Right atrium auricular region (tissue), 2 donors: ENCODE results near the gene SLTM. TPM values are rescaled to one million over a fixed set of nuclear protein-coding genes. Genes with fewer than 3 reads are reported as not detected.
"Not testable (repeated sequence)": the region's sequence is repeated elsewhere in the genome, so short reads cannot be mapped to it uniquely, and the experiment has no call there.

Experiments used
- DNase-seq: peaks from one replicate; pipeline ENCODE4 v3.0.0-alpha.2; 2019; ENCODE audit warnings: low spot score
- H3K27ac ChIP-seq, 2 donors: fragments of 200-600 bp; sonication (generic); 1 replicate in 1 of 2; 2 replicates in 1 of 2; pipeline ENCODE4 v1.5.1; 2016 to 2019
- H3K27me3 ChIP-seq, 2 donors: fragments of 200-600 bp; sonication (generic); one replicate each; pipeline versions ENCODE4 v1.5.1 to v1.6.0; 2017 to 2019
- H3K36me3 ChIP-seq: fragments of 200-600 bp; sonication (generic); one replicate; pipeline ENCODE4 v1.5.1; 2016
- H3K4me1 ChIP-seq, 2 donors: fragments of 200-600 bp; sonication (generic); one replicate each; pipeline versions ENCODE4 v1.5.1 to v1.6.0; 2017 to 2019
- H3K4me3 ChIP-seq, 2 donors: fragments of 200-600 bp; sonication (generic); 1 replicate in 1 of 2; 2 replicates in 1 of 2; pipeline ENCODE4 v1.5.1; 2017 to 2019; ENCODE audit warnings: mild to moderate bottlenecking in 1 of 2, moderate library complexity in 1 of 2
- H3K9me3 ChIP-seq, 2 donors: fragments of 200-600 bp; sonication (generic); one replicate each; pipeline ENCODE4 v1.5.1; 2019
- total RNA-seq, 2 donors: library from RNA; depleted of rRNA; stranded (reverse); fragments of >200 nt; gene quantifications; one replicate each; pipeline ENCODE4 v1.1.0, GENCODE V29; 2016
- TF ChIP-seq, protein P1 (sequence below), 2 donors: fragments of 200-600 bp; sonication (generic); IDR thresholded peaks; one replicate each; pipeline ENCODE4 v1.5.1; 2019; ENCODE audit warnings: antibody characterized with exemption in 2 of 2

SLTM gene
- total RNA-seq, 2 donors from 2014 or later = 39.9 to 62.3 TPM

DNA sequence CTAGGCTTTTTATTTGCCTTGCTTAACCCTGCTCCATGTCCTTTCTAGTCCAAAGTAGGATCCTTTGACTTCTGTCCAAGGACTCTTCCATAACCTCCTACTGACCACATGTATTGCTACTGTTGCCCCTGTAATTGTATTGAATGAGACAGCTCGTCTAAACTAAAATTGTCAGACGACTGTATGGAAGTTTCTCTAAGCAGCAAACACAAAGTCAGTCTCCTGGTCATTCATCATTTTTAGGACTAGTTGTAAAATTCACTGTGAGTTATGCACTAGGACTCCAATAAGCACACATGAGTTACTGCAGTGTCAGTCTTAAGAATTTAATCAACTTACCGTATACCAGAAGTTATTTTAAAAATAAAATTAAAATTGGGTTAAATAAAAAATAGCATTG, 32.8 kb downstream of the SLTM start:
- TF ChIP-seq, protein P1, sequence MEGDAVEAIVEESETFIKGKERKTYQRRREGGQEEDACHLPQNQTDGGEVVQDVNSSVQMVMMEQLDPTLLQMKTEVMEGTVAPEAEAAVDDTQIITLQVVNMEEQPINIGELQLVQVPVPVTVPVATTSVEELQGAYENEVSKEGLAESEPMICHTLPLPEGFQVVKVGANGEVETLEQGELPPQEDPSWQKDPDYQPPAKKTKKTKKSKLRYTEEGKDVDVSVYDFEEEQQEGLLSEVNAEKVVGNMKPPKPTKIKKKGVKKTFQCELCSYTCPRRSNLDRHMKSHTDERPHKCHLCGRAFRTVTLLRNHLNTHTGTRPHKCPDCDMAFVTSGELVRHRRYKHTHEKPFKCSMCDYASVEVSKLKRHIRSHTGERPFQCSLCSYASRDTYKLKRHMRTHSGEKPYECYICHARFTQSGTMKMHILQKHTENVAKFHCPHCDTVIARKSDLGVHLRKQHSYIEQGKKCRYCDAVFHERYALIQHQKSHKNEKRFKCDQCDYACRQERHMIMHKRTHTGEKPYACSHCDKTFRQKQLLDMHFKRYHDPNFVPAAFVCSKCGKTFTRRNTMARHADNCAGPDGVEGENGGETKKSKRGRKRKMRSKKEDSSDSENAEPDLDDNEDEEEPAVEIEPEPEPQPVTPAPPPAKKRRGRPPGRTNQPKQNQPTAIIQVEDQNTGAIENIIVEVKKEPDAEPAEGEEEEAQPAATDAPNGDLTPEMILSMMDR (IDR thresholded peaks at IDR 0.05) = no peak
- no peak overlapping the region for H3K4me3 ChIP-seq
- DNase-seq = no peak
- H3K9me3 ChIP-seq = no peaks in the 10 kb centered on the region
- peaks cover 33% of the 10 kb centered on the region for H3K36me3 ChIP-seq
- H3K27ac ChIP-seq = no peak overlapping the region
- H3K27me3 ChIP-seq = no peaks in the 10 kb centered on the region
- no peaks in the 10 kb centered on the region for H3K4me1 ChIP-seq

DNA sequence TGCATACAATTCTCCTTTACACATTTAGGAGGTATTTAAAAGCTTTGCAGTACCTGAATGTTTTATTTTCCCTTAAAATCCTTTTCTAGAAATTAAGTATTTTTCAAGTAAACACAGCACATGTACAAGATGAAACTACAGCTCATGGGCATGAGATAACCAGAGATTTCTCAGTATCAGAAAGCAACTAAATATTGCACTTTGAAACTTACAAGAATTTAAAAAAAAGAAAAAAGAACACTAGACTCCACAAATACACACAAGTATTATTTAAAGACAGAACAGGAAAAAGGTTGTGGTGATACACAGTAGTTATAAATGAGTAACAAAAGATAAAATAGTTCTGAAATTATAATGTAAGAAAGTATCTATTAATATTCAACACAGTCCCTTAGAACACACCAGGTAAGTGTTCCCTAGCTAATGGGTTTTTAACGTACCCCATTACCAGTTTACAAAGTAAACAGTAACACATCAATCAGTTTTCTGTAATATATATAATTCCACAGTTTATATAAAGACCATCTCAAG, 35.3 kb downstream of the SLTM start:
- Histone ChIP-seq H3K27me3 (no peaks in the 10 kb centered on the region), H3K36me3 (peaks cover 55% of the 10 kb centered on the region), H3K4me3 (no peak overlapping the region), H3K27ac (no peak overlapping the region), H3K4me1 (no peaks in the 10 kb centered on the region), H3K9me3 (no peaks in the 10 kb centered on the region)
- no peak for DNase-seq
- TF ChIP-seq, protein P1 (IDR thresholded peaks at IDR 0.05) = no peak

DNA sequence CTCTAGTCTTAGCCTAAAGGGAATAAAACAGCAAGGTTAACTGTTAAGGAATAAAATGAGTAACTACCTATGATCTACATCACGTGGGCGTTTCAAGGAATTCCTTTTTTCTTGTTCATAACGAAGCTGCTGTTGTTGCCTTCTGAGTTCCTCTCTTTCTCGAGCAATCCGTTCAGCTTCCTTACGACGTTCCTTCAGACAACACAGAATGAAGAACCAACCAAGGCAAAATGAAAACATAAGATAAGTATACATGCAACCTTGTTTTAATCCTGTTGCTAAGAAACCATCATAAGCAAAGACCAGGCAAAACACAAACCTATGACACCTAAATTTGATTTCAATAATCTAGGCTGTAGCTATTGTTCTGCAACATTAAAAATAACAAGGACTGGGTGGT, 44.1 kb downstream of the SLTM start:
- Histone ChIP-seq H3K9me3 (no peaks in the 10 kb centered on the region), H3K36me3 (peaks cover 97% of the 10 kb centered on the region), H3K27ac (no peak overlapping the region)

DNA sequence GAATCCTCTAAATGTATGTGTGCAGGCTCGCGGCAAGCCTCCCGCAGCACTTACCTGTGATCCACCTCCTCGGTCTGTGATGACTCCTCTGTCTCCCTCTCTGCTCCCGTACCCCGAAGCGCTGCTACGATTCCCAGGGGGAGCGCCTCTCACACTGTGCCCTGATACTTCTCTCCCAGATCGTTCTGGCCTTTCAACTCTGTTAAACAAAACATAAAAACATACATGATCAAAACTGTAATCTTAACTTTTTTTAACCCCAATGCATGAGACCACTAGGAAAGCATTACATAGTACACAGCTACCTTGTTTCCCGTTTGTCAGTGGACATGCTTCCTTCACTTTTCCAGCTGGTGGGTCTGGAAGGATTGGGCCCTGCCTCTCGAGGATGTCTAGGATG, 46.6 kb downstream of the SLTM start:
- Histone ChIP-seq H3K4me1 (no peaks in the 10 kb centered on the region), H3K9me3 (no peaks in the 10 kb centered on the region), H3K4me3 (no peak overlapping the region), H3K27ac (no peak overlapping the region), H3K36me3 (peaks cover 96% of the 10 kb centered on the region), H3K27me3 (no peaks in the 10 kb centered on the region)
- DNase-seq = no peak
- TF ChIP-seq, protein P1 (IDR thresholded peaks at IDR 0.05) = no peak

More for the DNA sequence above, 44.1 kb downstream of the SLTM start:
- no peaks in the 10 kb centered on the region for H3K27me3 ChIP-seq
- DNase-seq = no peak
- TF ChIP-seq, protein P1 (IDR thresholded peaks at IDR 0.05) = no peak
- no peak overlapping the region for H3K4me3 ChIP-seq
- no peaks in the 10 kb centered on the region for H3K4me1 ChIP-seq

DNA sequence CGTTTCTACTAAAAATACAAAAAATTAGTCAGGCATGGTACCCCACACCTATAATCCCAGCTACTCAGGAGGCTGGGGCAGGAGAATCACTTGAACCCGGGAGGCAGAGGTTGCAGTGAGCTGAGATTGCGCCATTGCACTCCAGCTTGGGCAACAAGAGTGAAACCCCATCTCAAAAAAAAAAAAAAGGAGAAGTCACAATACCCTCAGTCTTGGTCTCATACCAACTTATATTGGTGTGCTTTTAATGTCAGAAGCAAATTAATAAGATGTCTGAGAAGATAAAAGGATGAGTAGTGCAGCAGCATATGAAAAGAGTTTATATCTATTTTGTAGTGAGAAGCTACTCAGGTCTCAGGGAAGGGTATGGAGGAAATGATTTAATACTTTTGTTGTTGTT, 49.6 kb downstream of the SLTM start:
- H3K4me1 ChIP-seq, H3K27ac ChIP-seq, H3K4me3 ChIP-seq, H3K9me3 ChIP-seq, DNase-seq, H3K27me3 ChIP-seq: not testable (repeated sequence)
- H3K36me3 ChIP-seq = peaks cover 92% of the 10 kb centered on the region

DNA sequence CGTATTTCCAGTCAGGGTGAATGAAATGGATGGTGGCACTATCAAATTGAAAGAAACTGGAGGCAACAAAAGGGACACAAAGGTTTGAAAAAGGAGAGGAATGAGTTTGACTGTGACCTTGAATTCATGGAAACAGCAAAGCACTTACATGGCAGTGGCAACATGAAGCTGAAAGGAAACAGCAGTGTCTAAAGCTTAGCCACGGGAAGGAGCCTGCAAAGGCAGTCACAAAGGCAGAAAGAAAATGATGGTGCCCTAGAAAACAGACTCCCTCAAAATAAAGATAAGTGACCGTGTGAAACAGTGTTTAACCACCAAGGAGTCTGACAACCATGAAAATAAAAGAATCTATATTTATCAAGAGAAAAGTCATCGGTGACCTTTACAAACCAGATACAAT, 51.2 kb downstream of the SLTM start:
- Histone ChIP-seq H3K4me3 (no peak overlapping the region), H3K9me3 (no peaks in the 10 kb centered on the region), H3K27me3 (no peaks in the 10 kb centered on the region), H3K36me3 (peaks cover 88% of the 10 kb centered on the region), H3K4me1 (no peaks in the 10 kb centered on the region), H3K27ac (no peak overlapping the region)
- no peak for DNase-seq
- TF ChIP-seq, protein P1 (IDR thresholded peaks at IDR 0.05) = no peak
